GM12878 (cell line): ENCODE measurements around the gene GPR39.

Experiments used
- HDAC2 ChIP-seq: fragments of 200-600 bp; sonication (generic); IDR thresholded peaks from 2 replicates; pipeline ENCODE4 v1.6.1; 2017
- MEF2B ChIP-seq: fragments of 450-650 bp; IDR thresholded peaks from 2 replicates; pipeline ENCODE4 v1.6.1; 2018; ENCODE audit warnings: mild to moderate bottlenecking, moderate library complexity; ENCODE audit not compliant: partially characterized antibody, poor library complexity, severe bottlenecking
- POLR2AphosphoS5 ChIP-seq: IDR thresholded peaks from 2 replicates; pipeline ENCODE4 v1.6.1; 2011; ENCODE audit warnings: mild to moderate bottlenecking, low read length, inconsistent platforms
- SMAD5 ChIP-seq: IDR thresholded peaks from 2 replicates; pipeline ENCODE4 v1.6.1; 2016; ENCODE audit warnings: antibody characterized with exemption, low read depth
- TF ChIP-seq, protein P1 (sequence below): IDR thresholded peaks from 2 replicates; pipeline ENCODE4 v1.6.1; 2012; ENCODE audit warnings: improper control_type of control experiment, low read depth, low read length; ENCODE audit not compliant: insufficient replicate concordance
- TF ChIP-seq, protein P2 (sequence below), 3 experiments: IDR thresholded peaks in 2 of 3; conservative IDR thresholded peaks in 1 of 3; 2 replicates each; pipeline ENCODE4 v1.5.1; 2011; ENCODE audit warnings: low read depth in 3 of 3, low read length in 3 of 3, mild to moderate bottlenecking in 3 of 3, control low read depth in 2 of 3, moderate library complexity in 2 of 3, inconsistent platforms in 1 of 3, mixed read lengths in 1 of 3; ENCODE audit not compliant: control insufficient read depth in 2 of 3, insufficient read depth in 1 of 3; ENCODE audit errors: extremely low read depth in 1 of 3

DNA sequence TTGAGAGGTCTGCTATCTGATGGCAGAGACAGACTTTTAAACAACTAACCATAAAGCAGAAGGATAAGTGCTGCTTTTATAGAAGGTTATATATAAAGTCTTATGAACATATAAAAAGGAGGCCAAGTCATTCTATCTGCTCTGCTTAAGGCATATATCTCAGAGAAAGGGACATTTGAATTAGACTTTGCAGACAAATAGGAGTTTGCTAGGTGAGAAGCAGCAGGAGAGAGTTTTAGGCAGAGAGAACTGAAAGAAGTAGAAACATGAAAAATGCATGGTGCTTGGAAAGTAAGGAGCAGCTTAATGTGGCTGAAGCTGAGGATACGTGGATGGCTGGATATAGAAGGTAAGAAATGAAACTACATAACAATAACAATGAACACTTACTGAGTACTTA, 188.0 kb downstream of the GPR39 start:
- TF ChIP-seq, protein P1, sequence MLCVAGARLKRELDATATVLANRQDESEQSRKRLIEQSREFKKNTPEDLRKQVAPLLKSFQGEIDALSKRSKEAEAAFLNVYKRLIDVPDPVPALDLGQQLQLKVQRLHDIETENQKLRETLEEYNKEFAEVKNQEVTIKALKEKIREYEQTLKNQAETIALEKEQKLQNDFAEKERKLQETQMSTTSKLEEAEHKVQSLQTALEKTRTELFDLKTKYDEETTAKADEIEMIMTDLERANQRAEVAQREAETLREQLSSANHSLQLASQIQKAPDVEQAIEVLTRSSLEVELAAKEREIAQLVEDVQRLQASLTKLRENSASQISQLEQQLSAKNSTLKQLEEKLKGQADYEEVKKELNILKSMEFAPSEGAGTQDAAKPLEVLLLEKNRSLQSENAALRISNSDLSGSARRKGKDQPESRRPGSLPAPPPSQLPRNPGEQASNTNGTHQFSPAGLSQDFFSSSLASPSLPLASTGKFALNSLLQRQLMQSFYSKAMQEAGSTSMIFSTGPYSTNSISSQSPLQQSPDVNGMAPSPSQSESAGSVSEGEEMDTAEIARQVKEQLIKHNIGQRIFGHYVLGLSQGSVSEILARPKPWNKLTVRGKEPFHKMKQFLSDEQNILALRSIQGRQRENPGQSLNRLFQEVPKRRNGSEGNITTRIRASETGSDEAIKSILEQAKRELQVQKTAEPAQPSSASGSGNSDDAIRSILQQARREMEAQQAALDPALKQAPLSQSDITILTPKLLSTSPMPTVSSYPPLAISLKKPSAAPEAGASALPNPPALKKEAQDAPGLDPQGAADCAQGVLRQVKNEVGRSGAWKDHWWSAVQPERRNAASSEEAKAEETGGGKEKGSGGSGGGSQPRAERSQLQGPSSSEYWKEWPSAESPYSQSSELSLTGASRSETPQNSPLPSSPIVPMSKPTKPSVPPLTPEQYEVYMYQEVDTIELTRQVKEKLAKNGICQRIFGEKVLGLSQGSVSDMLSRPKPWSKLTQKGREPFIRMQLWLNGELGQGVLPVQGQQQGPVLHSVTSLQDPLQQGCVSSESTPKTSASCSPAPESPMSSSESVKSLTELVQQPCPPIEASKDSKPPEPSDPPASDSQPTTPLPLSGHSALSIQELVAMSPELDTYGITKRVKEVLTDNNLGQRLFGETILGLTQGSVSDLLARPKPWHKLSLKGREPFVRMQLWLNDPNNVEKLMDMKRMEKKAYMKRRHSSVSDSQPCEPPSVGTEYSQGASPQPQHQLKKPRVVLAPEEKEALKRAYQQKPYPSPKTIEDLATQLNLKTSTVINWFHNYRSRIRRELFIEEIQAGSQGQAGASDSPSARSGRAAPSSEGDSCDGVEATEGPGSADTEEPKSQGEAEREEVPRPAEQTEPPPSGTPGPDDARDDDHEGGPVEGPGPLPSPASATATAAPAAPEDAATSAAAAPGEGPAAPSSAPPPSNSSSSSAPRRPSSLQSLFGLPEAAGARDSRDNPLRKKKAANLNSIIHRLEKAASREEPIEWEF, result no peak
- TF ChIP-seq HDAC2 (no peak), SMAD5 (no peak), MEF2B (no peak), POLR2AphosphoS5 (no peak)
- TF ChIP-seq, protein P2, sequence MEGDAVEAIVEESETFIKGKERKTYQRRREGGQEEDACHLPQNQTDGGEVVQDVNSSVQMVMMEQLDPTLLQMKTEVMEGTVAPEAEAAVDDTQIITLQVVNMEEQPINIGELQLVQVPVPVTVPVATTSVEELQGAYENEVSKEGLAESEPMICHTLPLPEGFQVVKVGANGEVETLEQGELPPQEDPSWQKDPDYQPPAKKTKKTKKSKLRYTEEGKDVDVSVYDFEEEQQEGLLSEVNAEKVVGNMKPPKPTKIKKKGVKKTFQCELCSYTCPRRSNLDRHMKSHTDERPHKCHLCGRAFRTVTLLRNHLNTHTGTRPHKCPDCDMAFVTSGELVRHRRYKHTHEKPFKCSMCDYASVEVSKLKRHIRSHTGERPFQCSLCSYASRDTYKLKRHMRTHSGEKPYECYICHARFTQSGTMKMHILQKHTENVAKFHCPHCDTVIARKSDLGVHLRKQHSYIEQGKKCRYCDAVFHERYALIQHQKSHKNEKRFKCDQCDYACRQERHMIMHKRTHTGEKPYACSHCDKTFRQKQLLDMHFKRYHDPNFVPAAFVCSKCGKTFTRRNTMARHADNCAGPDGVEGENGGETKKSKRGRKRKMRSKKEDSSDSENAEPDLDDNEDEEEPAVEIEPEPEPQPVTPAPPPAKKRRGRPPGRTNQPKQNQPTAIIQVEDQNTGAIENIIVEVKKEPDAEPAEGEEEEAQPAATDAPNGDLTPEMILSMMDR (IDR thresholded peaks at IDR 0.05 in 2 of 3, conservative IDR thresholded peaks at IDR 0.05 in 1 of 3; ENCODE audit: control insufficient read depth in 2 of 3, extremely low read depth in 1 of 3, insufficient read depth in 1 of 3, low read depth in 3 of 3, low read length in 3 of 3), result no peak
